Mesangial cell (primary cell): ENCODE measurements around the gene GAL3ST2. TPM values are rescaled to one million over a fixed set of nuclear protein-coding genes. Genes with fewer than 3 reads are reported as not detected.

Experiments used
- total RNA-seq: library from RNA; depleted of rRNA; stranded (reverse); fragments of >200 nt; gene quantifications from 2 replicates; pipeline ENCODE4 v1.2.3, GENCODE V29; 2015

GAL3ST2 gene
- 1.0 TPM in 1 of 2 replicates, not detected in the other for total RNA-seq

DNA sequence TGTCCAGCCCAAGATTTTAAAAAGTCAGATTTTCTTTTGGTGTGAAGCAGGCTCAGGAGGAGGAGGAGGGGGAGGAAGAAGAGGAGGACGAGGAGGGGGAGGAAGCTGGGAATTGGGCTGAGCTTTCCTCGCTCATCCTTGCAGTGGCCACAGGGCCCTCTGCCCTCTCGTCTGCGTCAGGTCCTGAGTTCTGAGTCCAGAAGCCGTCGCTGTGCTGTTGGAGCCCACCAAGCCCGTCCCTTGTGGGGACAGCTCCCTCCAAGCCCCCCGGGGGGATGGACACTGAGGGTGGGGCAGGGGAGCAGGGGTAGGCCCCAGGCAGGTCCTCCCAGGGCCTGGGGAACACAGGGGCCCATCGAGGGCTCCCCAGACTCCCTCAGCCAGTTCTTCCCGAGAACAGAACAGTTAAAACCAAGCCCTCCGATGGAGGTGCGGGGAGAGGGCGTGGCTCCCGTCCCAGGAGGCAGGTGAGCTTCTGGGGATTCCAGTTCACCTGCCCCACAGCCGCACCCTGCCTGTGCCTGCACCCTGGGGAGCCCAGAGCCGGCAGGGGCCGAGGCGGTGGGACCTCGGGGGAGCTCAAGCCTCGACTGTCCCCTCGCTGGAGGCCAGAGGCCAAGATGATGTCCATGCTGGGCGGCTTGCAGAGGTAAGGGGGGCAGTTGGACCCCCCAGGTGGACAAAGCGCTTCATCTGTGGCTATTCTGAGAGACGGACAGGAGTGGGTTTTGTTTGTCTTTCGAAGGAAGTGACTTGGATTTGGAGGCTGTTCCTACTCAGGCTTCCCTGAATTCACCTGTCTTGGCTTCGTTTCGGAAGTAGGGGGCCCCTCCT lies at the start of gene GAL3ST2:
Gene GAL3ST2 (plus strand): TSS at position 487 of the 834 bp plus-strand sequence. CDS start 134 bp downstream, at position 621.

DNA sequence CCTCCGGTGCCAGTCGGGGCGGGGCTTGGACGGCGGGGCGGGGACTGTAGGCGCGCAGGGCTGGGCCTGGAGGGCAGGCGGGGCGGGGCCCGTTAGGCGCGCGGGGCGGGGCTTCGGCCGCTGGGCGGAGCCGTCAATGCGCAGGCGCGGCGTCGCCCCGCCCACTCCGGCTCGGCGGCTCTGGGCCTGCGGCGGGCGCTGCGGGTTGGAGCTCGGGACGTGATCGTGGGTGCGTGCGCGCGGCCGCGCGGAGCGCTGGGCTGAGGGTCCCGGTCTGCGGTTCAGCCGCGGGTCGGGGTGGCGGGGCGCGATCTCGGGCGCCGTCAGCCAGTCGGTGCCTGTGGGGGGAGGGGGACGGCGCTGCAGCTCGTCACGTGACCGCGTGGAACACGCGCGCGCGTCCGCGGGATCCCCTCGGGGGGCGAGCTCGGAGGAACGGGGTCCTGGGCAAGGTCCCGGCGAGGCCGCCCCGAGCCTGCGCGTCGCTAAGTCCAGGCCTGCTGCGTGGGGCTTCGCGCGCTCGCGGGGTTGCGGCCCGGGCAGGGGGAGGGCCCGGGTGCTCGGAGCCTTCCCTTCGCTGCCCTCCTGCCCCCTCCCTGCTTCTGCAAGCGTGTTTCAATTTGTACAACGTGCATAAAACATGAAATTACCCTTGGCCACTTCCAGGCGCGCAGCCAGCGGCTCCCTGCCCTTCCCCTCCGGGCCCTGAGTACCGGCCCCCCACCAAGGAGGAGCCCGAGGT lies 42.0 kb upstream of the GAL3ST2 start, which contains the start of gene D2HGDH:
Gene D2HGDH (plus strand): TSS at position 164 of the 742 bp plus-strand sequence. CDS start 595 bp downstream, outside the sequence.

DNA sequence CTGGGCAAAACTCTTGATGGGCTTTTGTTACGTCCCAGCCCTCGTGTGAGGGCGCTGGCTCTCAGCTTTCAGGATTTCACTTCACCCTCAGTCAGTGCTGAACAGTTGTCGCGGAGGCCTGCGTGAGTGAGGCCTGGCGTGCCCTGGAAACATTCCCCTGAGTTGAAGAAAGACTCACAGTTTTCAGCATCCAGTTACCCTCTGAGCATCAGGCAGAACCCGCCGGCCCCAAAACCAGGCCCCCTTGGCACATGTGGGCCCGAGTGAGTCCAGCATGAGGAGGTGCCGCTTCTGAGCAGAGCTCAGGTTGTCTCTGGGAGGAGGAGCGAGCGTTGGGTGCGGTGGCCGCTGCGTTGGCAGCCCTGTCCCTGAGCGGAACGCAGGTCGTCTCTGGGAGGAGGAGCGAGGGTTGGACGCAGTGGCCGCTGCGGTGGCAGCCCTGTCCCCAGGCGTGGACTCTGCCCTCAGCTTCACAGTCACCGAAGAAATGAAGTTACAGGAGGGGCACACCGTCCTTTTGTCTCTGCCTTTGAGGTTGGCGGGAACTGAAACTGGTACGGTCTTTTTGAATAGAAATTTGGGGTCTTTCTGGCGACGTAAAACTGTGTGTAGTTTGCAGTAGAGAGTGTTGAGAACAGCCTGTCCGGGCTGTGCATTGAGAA lies 32.2 kb downstream of the GAL3ST2 start, which contains the start of gene NEU4:
Gene NEU4 (plus strand): TSS at position 473 of the 662 bp plus-strand sequence. CDS start 5,292 bp downstream, outside the sequence.

Other genes with a start within 250 kb of the GAL3ST2 start
- gene BOK, start 218.1 kb upstream of the GAL3ST2 start, total RNA-seq = 77.7 and 133 TPM in 2 replicates
- gene THAP4, start 139.7 kb upstream of the GAL3ST2 start, total RNA-seq = 65.4 and 69.1 TPM in 2 replicates
- gene ATG4B, start 139.1 kb upstream of the GAL3ST2 start, total RNA-seq = 68.2 and 83.3 TPM in 2 replicates
- 32.2 and 149 TPM in 2 replicates for gene DTYMK, start 90.0 kb upstream of the GAL3ST2 start, total RNA-seq
- gene ING5, start 74.8 kb upstream of the GAL3ST2 start, total RNA-seq = 18.7 and 21.7 TPM in 2 replicates
- gene D2HGDH, start 42.2 kb upstream of the GAL3ST2 start, total RNA-seq = 14.0 and 26.5 TPM in 2 replicates
- under 0.01 TPM in 1 of 2 replicates, not detected in the other for gene NEU4, start 32.4 kb downstream of the GAL3ST2 start, total RNA-seq
- gene PDCD1, start 82.1 kb downstream of the GAL3ST2 start, total RNA-seq = not detected in 2 replicates
- gene RTP5, start 92.9 kb downstream of the GAL3ST2 start, total RNA-seq = not detected in 2 replicates